Measurements from ENCODE around the gene RBP5.

DNA sequence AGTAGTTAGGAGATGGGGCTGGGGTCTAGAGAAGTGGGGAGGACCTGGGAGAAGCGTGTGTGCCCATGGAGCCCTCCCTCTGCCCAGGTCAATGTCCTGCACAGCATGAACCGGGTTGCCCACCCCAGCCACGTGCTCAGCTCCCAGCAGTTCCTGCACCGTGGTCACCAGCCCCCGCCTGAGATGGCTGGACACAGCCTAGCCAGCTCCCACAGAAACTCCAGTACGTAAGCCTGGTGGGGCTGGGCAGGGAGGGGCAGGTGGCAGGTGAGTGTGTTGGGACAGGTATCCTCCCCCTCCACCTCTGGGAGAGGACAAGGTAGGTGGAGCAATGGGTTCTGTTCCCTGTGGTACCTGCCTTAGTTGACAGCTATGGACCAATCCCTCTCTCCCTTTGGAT lies 22.2 kb upstream of the RBP5 start:
- TF ChIP-seq, protein P1, sequence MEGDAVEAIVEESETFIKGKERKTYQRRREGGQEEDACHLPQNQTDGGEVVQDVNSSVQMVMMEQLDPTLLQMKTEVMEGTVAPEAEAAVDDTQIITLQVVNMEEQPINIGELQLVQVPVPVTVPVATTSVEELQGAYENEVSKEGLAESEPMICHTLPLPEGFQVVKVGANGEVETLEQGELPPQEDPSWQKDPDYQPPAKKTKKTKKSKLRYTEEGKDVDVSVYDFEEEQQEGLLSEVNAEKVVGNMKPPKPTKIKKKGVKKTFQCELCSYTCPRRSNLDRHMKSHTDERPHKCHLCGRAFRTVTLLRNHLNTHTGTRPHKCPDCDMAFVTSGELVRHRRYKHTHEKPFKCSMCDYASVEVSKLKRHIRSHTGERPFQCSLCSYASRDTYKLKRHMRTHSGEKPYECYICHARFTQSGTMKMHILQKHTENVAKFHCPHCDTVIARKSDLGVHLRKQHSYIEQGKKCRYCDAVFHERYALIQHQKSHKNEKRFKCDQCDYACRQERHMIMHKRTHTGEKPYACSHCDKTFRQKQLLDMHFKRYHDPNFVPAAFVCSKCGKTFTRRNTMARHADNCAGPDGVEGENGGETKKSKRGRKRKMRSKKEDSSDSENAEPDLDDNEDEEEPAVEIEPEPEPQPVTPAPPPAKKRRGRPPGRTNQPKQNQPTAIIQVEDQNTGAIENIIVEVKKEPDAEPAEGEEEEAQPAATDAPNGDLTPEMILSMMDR (IDR thresholded peaks at IDR 0.05) = no peak
- no peak for TF ChIP-seq POLR2A (IDR thresholded peaks at IDR 0.05)
